GM18498 (cell line): ENCODE measurements around the gene RAPGEF4.

Experiments used
- ATAC-seq: cut with Tn5 transposase; IDR thresholded peaks from one replicate; pipeline ENCODE4 v1.9.1; 2021; ENCODE audit warnings: mild to moderate bottlenecking, moderate library complexity; ENCODE audit not compliant: unreplicated experiment

The RAPGEF4 gene

DNA sequence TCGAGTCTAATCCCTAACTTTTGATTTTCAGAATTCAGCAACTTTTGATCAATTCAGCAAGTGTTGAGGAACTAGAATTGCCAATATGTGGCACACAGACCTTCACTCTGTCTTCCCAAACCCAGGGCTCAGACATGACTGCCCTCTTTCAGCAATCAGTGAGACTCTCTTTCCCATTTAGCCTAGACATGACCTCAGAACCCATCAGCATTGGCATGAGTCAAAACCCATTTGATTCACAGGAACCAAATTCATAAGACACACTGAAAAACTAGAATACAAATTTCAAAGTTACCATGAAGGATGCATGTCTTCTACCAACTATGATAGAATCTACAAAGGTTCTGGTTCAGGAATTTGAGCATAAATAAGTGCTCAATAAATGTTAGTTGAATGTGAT is 226.4 kb downstream of the RAPGEF4 start:
- no peak for ATAC-seq

DNA sequence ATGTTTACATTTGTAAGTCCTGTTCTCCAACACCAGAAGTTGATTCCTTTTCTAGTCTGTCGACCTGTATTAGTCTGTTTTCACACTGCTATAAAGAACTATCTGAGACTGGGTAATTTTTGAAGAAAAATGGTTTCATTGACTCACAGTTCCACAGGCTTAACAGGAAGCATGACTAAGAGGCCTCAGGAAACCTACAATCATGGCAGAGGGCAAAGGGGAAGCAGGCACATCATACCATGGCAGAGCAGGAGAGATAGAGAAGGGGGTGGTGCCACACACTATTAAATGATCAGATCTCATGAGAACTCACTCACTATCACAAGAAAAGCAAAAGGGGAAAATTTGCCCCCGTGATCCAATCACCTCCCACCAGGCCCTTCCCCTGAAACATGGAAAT is 227.2 kb downstream of the RAPGEF4 start:
- ATAC-seq = no peak

DNA sequence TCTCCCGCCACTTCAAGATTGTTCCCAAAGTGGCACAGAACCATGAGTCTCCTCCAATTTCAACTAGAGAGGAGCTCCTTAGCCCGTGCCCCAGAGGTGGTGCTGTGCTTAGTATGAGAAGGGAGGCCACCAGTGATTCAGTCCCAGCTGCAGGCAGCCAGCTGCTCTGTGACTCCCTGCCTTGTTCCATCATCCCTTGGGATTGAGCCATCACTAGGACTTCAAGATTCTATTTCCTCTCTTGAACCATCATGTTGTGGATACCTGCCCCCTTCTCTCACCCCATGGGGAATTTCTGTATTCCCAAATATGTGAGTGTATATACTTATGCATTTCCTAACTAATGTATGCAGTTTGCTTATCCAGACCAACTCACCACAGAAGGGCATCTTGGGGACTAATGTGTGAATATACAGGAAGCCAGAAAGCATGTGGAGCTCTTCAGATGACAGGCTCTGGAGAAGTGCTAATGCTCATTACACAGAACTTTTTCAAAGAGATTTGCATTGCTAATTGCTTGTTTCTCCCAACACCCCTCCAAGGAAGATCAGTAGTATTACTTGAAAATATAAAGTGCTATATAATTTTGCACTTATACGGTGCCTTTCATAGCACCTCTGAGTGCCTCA is 229.0 kb downstream of the RAPGEF4 start:
- ATAC-seq = no peak

DNA sequence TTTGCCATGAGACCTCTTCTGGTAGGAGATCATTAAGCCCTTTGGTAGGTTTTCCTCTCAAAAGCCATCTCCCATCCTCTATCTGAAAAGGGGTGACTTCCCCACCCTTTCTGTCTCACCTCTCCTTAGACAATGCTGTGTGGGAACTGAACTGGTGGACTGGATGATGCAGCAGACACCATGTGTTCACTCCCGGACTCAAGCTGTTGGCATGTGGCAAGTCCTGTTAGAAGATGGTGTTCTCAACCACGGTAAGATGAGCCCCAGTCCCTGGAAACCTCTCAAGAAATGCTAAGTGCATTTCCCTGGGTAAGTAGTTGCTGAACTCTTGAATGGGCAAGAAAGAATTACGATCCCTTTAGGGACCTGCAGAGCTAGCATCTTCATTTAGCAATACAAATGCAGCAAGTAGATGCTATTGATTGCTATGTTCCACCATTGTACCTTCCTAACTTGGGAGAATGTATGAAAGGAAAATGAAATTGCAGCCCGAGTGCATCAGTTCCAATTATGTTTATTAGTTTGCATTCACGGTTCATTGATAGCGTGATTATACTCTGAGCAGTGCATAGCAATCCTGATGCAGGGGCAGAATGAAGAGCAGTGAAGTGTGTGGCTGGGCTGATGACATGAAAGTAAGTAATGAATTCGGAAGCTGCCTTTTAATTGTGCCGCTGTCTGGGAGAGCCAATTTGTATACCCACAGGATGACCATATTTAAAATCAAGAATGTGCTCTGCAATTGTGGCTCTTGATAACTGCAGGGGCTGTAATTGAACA is 230.0 kb downstream of the RAPGEF4 start:
- ATAC-seq = no peak

DNA sequence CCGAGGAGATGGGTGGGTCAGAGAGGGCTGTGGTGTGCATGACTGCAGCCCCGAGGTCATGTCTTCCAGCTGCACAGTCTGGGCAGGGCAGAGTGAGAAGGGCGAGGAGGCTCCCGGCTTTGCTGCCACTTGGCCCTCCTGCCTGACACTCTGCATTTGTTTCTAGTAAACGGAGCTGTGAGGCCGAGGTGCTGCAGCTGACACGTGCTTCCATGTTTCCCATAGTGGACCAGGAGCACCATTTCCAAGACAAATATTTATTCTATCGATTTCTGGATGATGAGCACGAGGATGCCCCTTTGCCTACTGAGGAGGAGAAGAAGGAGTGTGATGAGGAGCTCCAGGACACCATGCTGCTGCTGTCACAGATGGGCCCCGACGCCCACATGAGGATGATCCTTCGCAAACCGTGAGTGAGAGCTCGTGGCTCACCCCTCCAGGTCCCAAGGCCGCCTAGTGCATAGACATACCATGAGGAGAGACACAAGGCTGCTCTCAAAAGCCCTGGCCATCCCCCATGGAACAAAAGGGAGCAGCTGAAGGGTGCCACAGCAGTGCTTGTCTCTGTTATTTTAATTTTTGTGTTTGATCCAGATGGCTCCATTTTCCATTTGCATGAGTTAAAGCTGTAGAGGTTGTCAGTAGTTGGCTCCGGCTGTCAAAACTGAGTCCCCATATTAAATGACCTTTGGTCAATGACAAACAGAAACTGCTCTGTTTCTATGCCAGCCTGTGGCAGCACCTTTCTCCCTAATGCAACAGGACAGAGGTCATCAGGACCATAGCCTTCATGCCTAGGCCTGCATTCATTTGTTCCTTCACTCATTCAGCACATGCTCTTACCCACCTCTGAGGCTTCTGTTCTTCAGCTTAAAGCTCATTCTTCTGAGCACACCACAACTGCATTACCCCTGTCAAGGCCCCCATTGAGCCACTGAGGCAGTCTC is 231.7 kb downstream of the RAPGEF4 start:
- ATAC-seq = no peak

DNA sequence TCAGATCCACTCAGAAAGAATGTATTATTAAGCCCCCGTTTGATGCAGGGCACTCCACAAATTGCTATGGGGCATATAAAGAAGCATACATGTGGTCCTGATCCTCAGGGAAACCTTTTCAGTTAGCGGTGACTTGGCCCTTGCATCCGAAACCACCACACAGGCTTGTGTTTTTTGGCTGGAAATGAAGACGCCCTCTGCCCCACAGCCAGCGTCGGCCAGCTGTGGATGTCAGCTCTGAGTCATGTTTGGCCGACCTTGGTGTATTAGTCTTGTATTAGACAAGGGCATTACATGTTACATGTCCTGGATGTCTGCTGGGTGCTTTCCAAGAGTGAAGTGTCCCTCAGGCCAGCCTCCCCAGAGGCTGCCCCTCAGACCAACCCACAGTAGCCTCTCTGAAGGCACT is 232.4 kb downstream of the RAPGEF4 start:
- no peak for ATAC-seq

DNA sequence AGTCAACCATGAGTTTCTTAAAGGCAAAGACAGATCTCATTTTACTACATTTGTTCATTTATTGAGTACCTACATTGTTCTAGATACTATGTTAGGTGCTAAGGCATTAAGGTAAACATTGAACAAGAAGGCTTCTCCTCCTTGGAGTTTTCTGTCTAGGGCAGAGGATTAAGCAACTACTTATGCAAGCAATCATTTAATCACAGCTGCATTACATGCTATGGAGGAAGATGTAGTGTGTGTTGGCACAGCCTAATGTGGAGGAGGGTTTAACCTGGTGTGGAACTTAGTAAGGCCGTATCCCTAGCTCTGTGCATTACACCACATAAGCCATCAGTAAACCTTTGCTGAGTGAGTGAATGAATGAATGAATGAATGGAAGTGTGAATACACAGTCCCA is 233.5 kb downstream of the RAPGEF4 start:
- no peak for ATAC-seq

DNA sequence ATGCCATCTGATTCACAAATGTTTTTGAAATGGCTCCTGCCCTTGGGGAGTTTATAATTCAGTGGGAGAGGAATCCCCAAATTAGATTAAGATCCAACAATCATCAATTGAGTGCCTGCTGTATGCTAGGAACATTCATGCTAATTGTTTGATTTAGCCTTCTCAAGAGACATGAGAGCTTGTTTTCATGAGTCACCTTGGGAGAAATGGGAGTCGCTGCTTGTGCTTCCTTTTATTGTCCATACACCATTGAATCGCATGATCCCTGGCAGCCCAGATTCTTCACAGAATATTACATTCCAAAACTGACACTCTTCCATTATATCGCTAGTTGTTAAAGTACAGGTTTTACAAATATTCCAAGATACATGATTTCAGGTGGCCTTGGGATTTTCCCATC is 234.0 kb downstream of the RAPGEF4 start:
- ATAC-seq = no peak

DNA sequence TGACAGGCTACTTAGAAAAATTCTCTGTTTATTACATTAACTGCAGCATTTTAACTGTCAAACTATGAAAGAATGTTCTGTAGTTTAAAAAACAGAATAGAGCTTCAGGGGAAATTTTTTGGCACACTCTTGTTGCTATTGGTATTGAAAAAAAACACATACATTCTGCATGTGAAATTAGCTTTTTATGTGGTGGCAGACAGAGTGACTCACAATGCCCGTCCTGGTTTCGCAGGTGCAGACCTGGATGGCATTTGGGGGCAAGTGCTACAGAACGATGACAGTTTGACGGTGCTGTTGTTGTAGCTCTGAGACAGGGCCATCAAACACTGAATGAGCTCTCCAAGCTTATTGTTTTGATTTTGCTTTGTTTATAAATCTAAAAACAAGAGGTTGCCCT is 235.0 kb downstream of the RAPGEF4 start:
- no peak for ATAC-seq

DNA sequence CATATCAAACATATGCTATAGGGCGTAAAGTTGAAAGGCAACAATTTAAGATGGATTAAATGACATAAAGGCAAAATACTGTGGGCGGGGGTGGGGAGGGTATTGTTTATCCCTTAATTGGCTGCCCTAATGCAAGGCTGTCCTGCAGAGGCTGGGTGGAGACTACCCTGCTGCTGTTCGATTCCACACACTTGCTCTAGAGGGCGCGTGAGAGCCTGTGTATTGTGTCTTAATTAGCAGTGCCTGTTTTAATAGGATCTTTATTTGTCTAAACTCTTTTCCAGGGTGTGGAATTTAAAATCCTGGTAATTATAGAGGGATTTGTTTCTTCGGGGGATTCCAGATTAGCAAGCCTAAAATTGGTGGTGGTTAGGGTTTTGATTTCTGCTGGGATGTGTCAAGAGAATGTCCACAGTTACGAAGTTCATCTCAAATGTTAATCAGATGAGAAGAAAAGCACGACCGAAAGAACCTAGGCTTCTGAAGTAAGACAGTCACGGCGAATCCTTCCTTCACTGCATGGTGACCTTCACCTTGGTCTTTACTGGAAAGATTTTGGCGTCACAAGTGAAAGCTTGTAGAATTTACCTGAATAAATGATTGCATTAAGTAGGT is 236.5 kb downstream of the RAPGEF4 start:
- ATAC-seq = peak; percentile 74

DNA sequence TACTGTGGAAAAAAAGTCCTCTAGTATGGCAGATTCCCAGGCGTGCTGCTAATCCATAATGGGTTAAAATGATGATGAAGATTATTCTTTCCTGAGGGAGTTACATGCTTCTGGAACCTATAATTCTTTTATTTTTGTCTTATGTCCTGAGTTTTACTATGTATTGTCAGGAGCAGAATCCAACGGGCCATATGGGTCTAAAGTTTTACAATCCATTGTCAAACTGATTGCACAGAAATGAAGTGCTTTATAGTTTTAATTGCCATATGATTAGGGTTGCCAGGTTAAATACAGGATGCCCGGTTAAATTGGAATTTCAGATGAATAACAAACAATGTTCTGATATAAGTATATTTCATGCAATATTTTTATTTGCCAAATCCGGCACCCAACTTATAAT is 239.1 kb downstream of the RAPGEF4 start:
- no peak for ATAC-seq

DNA sequence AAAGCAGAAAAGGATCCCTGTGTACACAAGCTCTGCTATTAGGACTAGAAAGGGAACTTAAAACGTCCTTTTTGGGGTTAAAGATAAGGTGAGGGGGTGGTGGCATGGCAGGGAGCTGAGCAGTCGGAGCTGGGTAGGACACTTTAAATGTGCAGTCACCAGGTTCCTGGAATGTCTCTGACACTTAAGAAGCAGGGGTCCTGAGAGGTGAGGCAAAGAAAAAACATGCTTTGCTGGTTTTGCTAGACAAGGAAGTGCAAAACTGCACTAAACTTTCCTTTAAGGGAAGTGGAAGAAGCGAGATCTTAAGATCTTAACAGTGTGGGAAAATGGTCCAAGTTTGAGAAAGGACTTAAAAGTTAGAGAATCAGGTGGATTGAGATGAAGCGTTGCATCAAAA is 240.5 kb downstream of the RAPGEF4 start:
- ATAC-seq = no peak

DNA sequence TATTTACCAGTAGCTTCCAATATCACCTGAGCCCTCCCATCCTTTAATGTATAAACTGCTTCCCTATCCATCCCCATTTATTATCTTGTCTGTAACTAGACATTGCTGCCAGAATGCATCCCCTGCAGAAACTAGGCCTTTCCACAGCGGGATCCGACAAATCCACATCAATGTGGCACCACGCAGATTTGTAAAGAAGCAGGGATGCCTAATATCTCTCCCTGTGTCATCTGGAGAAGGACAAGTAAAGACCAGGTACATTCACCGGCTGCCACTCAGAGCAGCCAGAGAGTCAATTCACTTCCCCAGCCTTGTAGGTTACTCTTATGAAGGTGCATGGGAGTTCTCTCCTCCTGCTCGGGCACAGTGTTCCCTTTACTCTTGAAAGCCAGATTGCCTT is 241.2 kb downstream of the RAPGEF4 start:
- no peak for ATAC-seq

DNA sequence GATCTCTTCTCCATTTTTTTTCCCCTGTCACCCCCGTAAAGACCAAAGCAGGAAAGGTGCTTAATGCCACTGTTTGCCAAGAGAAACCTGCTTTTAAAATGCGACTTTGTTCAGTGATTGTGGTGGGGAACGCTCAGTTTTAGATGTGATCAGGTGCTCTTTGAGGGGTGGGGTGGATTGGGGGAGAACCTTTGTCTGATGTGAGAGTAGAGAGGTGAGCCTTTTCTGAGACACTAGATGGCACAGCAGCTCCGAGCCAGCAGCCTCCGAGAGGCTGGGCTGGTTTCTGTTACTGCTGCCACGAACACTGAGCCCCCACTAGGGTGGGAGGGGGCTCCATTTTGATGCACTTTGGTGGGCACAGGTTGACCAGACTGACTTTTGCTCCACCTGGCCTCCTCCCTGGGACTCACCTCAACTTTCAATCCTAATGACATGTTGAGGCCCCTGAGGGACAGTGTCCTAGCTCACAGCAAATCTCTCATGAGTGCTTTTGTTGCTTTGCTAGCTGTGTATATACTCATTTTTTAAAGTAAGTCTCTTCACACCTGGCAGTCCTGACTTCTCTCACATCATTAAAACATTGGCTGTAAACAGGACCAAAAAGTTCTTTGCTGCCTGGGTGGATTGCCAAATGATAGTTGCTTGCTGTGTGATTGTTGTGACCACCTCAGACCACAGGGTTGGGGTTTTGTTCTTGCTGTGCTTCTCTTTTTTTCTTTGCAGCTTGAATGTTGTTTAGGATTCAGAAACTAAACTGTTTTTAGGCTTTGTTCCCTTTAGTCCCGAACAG is 241.8 kb downstream of the RAPGEF4 start:
- ATAC-seq = no peak

DNA sequence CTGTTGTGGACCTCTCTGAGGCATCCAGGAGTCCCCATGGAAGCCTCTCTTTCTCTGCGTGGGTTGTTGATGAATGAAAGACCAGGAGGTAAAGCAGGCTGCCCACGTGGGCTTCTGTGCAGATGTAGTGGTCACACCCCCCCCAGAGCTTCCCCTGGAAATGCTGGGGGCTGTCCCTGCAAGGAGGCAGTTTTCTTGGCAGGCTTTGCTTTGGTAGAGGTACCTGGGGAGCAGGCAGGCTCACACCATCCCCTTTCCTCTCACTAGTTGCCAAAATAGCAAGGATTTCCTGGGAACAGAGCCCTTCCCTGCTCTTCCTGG is 242.4 kb downstream of the RAPGEF4 start:
- no peak for ATAC-seq

DNA sequence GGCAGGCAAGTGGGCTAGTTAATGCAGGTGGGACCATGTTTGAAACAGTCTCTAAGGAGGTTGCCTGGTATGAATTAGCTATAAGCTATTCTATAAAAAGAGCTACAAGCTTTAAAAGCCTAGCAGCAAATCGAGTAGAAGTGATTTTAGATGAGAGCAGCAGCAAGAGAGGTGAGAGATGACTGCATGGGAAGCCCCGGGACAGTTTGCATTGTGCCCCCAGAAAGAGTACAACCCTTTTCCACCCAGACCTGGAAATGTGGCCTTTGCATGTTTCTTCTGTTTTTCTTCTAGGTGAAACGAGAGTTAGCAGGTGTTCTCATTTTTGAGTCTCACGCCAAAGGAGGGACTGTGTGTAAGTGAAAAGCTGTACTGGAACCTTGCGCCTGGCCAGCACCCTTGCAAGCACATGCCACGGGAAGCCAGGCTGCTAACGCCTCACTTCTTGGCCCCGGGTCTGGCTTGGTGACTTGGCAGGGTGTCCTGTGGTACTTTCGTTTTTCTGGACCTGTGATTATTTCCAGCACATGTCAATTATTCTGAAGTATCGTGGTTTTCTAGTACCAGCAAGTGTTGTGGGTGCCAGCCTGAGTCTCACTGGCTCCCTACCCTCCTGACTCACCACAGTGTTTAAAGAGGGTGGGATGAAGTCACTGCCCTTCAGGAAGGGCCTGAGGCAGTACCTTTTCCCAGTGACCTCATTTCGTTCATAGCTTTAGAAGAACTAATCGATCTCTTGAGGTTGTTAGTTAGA is 249.7 kb downstream of the RAPGEF4 start:
- no peak for ATAC-seq

DNA sequence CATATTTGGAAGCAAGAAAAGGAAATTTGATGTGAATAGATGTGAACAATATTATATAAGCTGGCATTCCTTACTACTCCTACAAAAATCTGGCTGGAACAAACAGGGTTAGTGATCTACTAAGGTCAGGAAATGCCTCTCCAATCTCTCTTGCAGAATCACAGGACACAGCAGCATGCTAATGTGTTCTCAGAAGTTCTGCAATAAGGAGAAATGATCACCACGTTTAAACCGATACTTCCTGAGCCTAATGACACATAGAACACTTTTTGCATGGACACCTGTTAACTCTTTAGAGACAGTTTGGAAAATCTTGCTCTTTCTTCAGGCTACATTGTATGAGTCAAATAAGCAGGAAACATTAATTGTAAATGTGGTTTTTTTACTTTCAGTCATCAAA is 250.4 kb downstream of the RAPGEF4 start:
- no peak for ATAC-seq

DNA sequence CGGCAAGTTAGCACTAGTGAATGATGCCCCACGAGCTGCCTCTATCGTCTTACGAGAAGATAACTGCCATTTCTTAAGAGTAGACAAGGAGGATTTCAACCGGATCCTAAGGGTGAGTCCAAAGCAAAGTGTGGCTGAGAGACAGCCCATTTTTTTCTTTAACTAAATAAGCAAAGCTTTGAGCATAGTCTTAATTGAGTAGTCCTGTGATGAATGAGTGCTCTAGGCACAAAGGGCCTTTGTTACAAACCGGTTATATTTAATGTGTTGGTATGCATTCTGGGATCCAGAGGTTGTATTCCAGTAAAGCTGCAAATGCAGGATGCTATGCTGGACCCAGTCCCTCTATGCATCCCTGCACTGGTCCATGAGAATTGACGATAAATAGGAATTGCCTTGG is 253.1 kb downstream of the RAPGEF4 start:
- no peak for ATAC-seq

DNA sequence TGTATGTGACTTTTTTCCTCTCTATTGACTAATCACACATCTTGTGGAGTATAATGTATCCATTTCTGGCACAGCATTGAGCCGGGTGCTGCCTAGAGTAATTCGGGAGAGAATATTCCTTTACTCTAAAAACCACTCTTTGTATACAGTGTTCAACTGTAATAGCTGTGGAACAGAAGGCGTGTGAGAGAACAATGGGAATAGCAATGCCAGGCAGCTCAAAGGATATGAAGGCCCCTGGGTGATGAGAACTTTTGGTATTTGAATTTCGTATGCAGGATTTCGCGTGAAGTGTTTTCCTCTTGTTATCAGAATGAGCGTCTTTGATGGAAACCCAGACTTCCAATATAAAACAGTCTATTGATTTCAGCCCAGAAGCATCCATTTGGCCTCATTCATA is 255.4 kb downstream of the RAPGEF4 start:
- ATAC-seq = no peak

DNA sequence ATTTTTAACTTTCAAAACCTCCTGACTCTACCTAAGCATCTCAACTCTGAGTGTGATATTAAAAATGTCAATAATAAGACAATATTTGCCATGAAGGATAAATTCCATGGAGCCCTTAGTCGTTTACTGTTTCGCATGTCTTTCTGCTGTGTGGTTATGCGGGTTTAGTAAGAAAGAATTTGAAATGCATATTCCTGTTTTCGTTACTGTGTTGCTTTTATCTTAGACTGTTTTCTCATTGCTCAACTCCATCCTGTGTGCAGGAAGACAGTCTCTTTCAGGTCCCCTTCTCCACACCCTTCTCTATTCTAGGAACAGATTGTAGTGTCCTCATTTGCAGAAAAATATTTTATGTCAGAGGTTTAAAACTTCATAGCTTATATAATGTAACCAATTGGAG is 257.5 kb downstream of the RAPGEF4 start:
- no peak for ATAC-seq
